Measurements from ENCODE around the gene LMBR1.

DNA sequence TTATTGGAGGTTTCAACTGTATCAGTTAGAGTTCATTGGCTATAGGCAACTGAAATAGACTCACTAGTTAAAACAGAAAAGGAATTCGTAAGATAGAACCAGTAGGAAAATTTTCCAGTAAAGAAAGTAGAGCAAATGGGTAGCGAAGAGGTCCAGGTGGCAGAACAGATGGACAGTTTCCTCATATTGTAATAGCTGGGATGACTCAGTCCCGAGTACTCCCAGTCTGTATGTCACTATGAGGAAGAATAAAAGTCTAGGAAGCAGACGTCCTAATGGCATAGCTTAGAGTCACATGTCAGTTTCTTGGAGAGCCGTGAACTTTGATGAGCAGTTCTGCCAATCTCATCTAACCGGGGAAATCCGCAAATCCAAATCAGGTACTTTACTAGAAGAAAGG lies 157.1 kb downstream of the LMBR1 start:
- TF ChIP-seq CTCF (IDR thresholded peaks at IDR 0.05) (no peak), POLR2AphosphoS5 (IDR thresholded peaks at IDR 0.05; ENCODE audit: low read depth, low read length) (no peak)
